HG03520 (cell line): Measurements from ENCODE around the gene ENPEP.
"Not testable (repeated sequence)": the region's sequence is repeated elsewhere in the genome, so short reads cannot be mapped to it uniquely, and the experiment has no call there.

Experiments used
- ATAC-seq: cut with Tn5 transposase; IDR thresholded peaks from one replicate; pipeline ENCODE4 v1.9.1; 2021; ENCODE audit warnings: mild to moderate bottlenecking, moderate library complexity; ENCODE audit not compliant: unreplicated experiment

ENPEP gene

GRCh38 chr4:110475881-110476818 is at the start of gene ENPEP:
Gene ENPEP (plus strand): TSS chr4:110476155. CDS start chr4:110476415, 260 bp downstream.
- ATAC-seq = no peak

- ATAC-seq = not testable (repeated sequence)
Measured at GRCh38 chr4:110431805-110432204, 44.1 kb upstream of the ENPEP start.

- not testable (repeated sequence) for ATAC-seq
Measured at GRCh38 chr4:110437292-110437691, 38.7 kb upstream of the ENPEP start.

GRCh38 chr4:110439209-110439608 is 36.7 kb upstream of the ENPEP start:
- ATAC-seq = not testable (repeated sequence)

DNA sequence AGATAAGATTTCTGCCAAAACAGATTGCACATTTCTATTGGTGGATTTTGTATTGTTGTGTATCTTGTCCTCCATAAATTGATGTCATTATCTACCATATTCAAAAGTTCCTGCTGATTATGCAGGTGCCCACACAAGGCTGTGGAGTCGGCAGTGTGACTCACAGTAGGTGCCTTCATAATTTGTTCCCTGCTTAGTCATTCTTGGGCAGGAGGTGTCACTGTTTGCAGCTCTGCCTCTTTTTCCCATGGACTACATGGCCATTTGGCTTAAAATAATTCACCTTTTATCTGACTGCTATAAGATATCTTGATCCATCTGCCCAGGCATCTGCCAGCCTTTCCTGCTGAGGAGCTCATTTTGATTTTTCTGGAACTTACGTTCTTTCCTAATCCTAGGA is 33.6 kb upstream of the ENPEP start:
- ATAC-seq = no peak

DNA sequence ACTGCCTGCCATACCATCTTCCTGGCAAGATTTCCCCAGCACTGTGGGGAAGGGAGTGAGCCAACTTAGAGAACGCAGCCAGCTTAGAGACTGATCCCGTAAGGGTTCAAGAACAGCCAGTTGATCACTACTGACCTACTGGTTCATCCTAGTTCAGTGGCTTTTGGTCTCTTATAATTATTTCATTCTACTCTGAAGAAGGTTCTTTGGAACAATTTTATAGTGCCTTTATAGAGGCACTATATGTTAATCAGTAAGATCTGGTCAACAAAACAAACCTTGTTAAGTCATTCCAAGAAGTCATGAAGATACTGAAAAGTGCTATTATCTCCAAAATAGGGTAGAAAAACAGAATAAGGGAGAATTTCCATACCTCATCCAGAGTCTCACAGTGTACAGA is 33.2 kb upstream of the ENPEP start:
- ATAC-seq = no peak

DNA sequence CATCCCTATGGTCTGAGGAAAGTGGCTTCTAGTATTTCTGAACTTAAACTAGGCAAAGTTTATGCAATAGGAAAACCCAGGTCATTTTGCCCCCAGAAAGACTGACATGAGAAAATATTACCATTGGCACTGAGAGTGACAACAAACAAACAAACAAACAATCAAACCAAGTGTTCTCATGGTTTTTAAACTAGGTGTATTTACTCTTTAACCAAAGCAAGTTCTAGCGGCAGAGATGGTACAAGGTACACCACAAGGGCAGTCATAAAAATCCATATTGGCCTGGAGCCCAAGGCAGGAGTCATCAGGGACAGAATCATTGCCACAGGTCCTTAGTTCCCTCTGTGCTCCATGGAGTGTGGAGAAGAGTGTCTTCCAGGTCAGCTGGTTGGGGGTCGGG is 26.0 kb upstream of the ENPEP start:
- no peak for ATAC-seq

- no peak for ATAC-seq
Measured at GRCh38 chr4:110452546-110452945, 23.4 kb upstream of the ENPEP start.

GRCh38 chr4:110454441-110454840 is 21.5 kb upstream of the ENPEP start:
- no peak for ATAC-seq

DNA sequence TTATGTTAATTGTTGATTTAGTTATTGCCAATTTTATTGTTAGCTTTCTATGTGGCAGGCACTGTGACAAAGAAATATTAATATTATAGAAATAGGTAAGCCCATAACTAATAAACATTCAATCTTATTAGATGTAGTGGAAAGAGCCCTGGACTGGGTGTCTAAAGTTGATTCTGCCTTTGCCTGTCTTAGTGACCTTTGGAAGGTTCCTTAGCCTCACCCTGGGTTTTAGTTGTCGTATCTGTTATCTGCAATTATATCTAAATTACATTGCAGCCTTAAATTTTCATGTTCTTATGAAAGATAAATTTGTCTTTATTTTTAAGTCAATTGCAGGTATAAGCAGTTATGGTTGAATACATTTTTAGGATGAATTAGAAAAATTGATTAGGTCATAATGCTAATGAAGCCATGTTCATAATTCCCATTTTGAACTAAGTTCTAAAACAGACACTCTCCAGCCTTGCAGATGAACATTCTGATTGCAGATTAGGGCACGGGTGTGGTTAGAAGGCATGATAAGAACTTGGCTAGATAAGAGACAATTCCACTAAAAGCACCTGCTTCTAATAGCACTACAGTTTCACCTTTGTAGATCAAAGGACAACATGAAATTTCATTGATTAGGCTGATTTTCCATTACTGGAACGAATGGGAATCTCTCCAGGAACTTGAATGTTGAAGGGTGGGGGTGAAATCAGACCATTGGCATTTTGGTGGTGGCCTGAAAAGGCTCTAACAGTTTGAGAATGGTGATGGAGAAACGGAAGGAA is 17.3 kb upstream of the ENPEP start:
- ATAC-seq = no peak

DNA sequence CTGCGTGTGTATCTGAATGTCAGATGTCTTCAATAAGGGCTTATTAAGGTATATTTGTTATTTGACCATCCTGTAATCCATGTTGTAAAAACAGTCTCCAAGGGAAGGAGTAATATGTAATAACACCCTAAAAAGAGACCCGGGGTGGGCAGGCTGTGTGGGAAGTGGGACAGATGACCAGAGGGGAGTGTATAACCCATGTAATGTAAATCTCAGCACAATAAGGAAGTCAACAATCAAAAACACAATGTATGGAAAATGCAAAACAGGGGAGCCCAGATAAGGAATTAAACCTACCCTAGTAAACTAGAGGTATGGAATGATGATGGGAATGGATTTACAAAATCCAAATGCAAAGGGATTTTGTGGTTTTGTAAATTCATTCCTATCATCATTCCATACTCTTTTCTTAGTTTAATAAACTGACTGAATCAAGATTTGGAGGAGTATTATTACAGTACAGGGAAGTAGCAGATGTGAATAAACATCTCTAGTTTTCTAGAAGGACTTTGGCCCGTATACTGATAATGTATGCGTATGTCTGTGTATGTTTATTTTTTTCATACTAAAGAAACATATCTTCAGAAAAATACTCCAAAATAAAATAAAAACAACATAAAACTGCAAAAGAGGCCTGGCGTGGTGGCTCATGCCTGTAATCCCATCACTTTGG is 15.7 kb upstream of the ENPEP start:
- no peak for ATAC-seq

DNA sequence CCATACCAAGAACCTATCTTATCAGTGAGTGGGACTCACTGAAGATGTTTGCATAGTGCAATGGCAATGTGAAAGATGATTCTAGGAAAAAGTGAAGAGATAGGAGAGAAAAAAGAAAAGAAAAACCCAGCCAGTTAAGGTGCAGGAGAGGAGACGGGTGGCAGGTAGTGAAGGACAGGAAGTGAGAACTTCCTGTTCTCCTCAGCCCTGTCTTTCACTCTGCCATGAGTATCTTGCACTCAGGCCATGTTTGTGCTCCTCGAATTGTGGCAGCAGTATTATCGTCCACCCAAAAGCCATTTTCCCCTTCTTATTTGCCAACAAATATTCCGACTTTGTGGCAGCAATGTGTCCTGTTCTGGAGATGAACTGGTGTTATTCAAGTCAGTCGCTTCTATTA is 8.6 kb upstream of the ENPEP start:
- ATAC-seq = no peak

DNA sequence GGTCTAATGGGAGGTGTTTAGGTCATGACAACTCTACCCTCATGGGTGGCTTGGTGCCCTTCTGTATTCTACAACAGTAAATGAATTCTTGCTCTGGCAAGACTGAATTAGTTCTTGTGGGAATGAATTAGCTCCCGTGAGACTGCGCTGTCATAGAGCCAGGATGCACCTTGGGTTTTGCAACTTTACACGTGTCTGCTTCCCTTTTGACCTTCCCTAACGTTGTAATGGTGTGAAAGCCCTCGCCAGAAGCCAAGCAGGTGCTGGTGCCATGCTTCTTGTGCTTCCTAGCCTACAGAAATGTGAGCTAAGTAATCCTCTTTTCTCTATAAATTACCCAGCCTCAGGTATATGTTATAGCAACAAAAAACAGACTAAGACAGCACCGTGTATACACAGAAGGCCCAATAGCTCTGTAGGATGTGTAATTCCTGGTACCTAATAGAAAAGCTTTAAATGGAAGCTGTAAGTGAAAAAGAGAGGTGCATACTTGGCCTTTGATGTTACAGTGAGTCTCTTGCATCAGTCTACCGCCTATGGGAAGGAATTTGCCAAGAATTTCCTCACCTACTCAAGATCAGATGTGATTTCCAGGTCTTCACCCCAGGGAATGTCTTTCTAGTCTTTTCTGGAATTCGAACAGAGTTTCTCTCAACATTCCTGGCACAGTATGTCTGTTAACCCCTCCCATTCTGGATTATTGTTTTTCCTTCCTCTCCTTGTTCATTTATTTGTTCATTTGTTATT is 3.2 kb upstream of the ENPEP start:
- ATAC-seq = no peak

DNA sequence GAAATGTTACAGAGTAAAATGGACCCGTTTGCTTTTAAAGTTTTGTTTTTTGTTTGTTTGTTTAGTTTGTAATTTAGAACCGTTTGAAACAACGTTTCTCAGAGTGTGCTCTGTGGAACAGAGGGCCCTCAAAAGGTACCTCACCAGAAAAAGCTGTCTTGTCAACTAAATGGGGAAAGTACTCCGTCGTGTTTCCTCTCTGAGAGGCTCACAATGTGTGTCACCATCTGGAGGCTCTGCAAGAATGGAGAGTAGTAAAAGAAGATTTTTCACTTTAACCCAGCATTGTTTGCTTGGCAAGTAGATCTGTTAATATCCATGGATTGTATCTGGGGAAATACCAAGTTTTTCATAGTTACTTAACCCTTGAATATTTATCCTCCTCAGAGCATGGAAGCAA is 1.5 kb upstream of the ENPEP start:
- no peak for ATAC-seq

- not testable (repeated sequence) for ATAC-seq
Measured at GRCh38 chr4:110475080-110475479, 875 bp upstream of the ENPEP start.

DNA sequence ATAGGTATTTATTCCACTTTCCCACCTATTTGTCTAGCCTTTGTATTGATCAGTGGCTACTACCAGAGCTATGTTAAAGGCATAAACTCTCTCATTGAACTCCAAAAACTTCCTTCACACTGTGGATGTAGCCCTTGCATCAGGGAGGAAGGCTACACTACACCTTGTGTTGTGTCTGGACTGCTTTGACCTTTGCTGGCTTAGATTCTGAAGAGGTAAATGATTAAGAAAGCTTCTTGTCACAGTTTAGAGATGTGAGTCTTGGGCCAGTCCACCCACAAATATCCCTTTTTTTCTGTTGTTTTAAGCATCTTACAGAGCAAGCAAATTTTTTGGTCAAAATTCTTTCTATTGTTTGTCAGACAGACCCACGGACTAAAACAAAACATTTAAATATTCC is 1.9 kb downstream of the ENPEP start:
- ATAC-seq = no peak

GRCh38 chr4:110480031-110480549 is 4.1 kb downstream of the ENPEP start:
- no peak for ATAC-seq

- ATAC-seq = no peak
Measured at GRCh38 chr4:110480746-110481271, 4.9 kb downstream of the ENPEP start.

DNA sequence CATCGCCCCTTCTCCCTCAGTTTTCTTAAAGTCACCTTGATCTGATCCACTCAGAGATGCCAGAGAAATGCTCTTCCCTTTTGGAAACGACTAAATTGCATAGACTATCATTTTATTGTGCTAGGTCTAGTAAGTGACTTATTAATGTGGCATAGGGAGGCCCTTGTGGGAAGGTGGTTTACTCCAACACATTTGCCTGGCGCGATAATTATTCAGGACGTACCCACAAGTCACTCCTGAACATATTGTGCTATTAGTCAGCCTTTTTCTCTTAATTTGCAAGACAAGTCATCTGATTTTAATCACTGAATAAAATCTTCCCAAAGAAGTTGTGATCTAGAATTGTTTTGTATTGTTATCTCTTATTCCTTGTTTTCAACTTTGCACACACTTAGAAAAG is 7.6 kb downstream of the ENPEP start:
- no peak for ATAC-seq

GRCh38 chr4:110484029-110484428 is 8.1 kb downstream of the ENPEP start:
- ATAC-seq = peak; percentile 100
